WTC11 (cell line): Measurements from ENCODE around the gene DNM3. TPM values are rescaled to one million over a fixed set of nuclear protein-coding genes. Genes with fewer than 3 reads are reported as not detected.

Source experiments
- ATAC-seq: fragments of 200-7000 bp; cut with Tn5 transposase; 2 replicates; pipeline ENCODE4 v1.10.0; 2021; ENCODE audit warnings: mild to moderate bottlenecking, moderate library complexity
- CTCF ChIA-PET: fragments of 300-600 bp; sonication (Branson Sonifier 250); formaldehyde crosslinking; loops from one replicate; lab custom pipeline; 2021; ENCODE audit warnings: antibody characterized with exemption; lab: Charles Lee
- POLR2A ChIA-PET: fragments of 350-600 bp; sonication (Branson Sonifier 250); formaldehyde crosslinking; loops from one replicate; lab custom pipeline; 2021; ENCODE audit warnings: antibody characterized with exemption; lab: Charles Lee
- DNase-seq: peaks from one replicate; pipeline ENCODE4 v3.0.0; 2021; ENCODE audit warnings: low spot score
- H3K27ac Mint-ChIP-seq: 2 replicates; pipeline ENCODE4 v1.8.0; 2021; ENCODE audit warnings: mixed read lengths
- H3K27me3 Mint-ChIP-seq: 2 replicates; pipeline ENCODE4 v1.8.0; 2021; ENCODE audit warnings: low read depth, mild to moderate bottlenecking, moderate library complexity, mixed read lengths
- H3K36me3 Mint-ChIP-seq: 2 replicates; pipeline ENCODE4 v1.8.0; 2021; ENCODE audit warnings: mixed read lengths
- H3K4me1 Mint-ChIP-seq: 2 replicates; pipeline ENCODE4 v1.8.0; 2022; ENCODE audit warnings: mixed read lengths
- H3K4me3 Mint-ChIP-seq: 2 replicates; pipeline ENCODE4 v1.8.0; 2021; ENCODE audit warnings: mild to moderate bottlenecking, moderate library complexity, mixed read lengths
- H3K9me3 Mint-ChIP-seq: 2 replicates; pipeline ENCODE4 v1.8.0; 2021; ENCODE audit warnings: mixed read lengths
- AR ChIP-seq: fragments of 250-450 bp; sonication (Bioruptor Pico); IDR thresholded peaks from 2 replicates; pipeline ENCODE4 v1.9.0; 2021; ENCODE audit warnings: mild to moderate bottlenecking
- ATF2 ChIP-seq: sonication (generic); formaldehyde crosslinking; IDR thresholded peaks from 2 replicates; pipeline ENCODE4 v1.8.1; 2022; ENCODE audit warnings: low read depth, missing genetic modification reagents, borderline replicate concordance
- E2F5 ChIP-seq: sonication (generic); formaldehyde crosslinking; IDR thresholded peaks from 2 replicates; pipeline ENCODE4 v1.8.1; 2022; ENCODE audit warnings: mild to moderate bottlenecking, moderate library complexity, missing genetic modification reagents
- ELF4 ChIP-seq: sonication (generic); formaldehyde crosslinking; IDR thresholded peaks from 2 replicates; pipeline ENCODE4 v1.8.1; 2022; ENCODE audit warnings: low read depth, mild to moderate bottlenecking, moderate library complexity, missing genetic modification reagents
- GABPB1 ChIP-seq: sonication (generic); formaldehyde crosslinking; IDR thresholded peaks from 2 replicates; pipeline ENCODE4 v1.8.1; 2023; ENCODE audit warnings: mild to moderate bottlenecking, missing genetic modification reagents
- HMGXB4 ChIP-seq: sonication (generic); formaldehyde crosslinking; IDR thresholded peaks from 2 replicates; pipeline ENCODE4 v1.8.1; 2023; ENCODE audit warnings: mild to moderate bottlenecking, moderate library complexity, missing genetic modification reagents
- IRF1 ChIP-seq: sonication (generic); formaldehyde crosslinking; IDR thresholded peaks from 2 replicates; pipeline ENCODE4 v1.8.0; 2023; ENCODE audit warnings: missing genetic modification reagents
- MYBL2 ChIP-seq: sonication (generic); formaldehyde crosslinking; IDR thresholded peaks from 2 replicates; pipeline ENCODE4 v1.8.1; 2023; ENCODE audit warnings: mild to moderate bottlenecking, moderate library complexity, missing genetic modification reagents
- NR1H2 ChIP-seq: sonication (generic); formaldehyde crosslinking; IDR thresholded peaks from 2 replicates; pipeline ENCODE4 v1.9.0; 2021; ENCODE audit warnings: mild to moderate bottlenecking, moderate library complexity, missing genetic modification reagents
- PREB ChIP-seq: sonication (generic); formaldehyde crosslinking; IDR thresholded peaks from 2 replicates; pipeline ENCODE4 v1.8.1; 2022; ENCODE audit warnings: mild to moderate bottlenecking, missing genetic modification reagents, moderate library complexity, borderline replicate concordance
- SP1 ChIP-seq: sonication (generic); formaldehyde crosslinking; conservative IDR thresholded peaks from 2 replicates; pipeline ENCODE4 v1.8.1; 2022; ENCODE audit warnings: missing genetic modification reagents
- TEAD1 ChIP-seq: sonication (generic); formaldehyde crosslinking; IDR thresholded peaks from 2 replicates; pipeline ENCODE4 v1.8.0; 2022; ENCODE audit warnings: mild to moderate bottlenecking, missing genetic modification reagents
- USF1 ChIP-seq: sonication (generic); formaldehyde crosslinking; IDR thresholded peaks from 2 replicates; pipeline ENCODE4 v1.8.0; 2022; ENCODE audit warnings: mild to moderate bottlenecking, missing genetic modification reagents
- ZNF138 ChIP-seq: sonication (generic); formaldehyde crosslinking; conservative IDR thresholded peaks from 2 replicates; pipeline ENCODE4 v1.8.1; 2022; ENCODE audit warnings: mild to moderate bottlenecking, moderate library complexity, missing genetic modification reagents
- ZNF232 ChIP-seq: sonication (generic); formaldehyde crosslinking; IDR thresholded peaks from 2 replicates; pipeline ENCODE4 v1.8.0; 2022; ENCODE audit warnings: mild to moderate bottlenecking, missing genetic modification reagents
- total RNA-seq: library from RNA; stranded (reverse); gene quantifications from 3 replicates; pipeline ENCODE4 v1.2.3, GENCODE V29; 2021

The DNM3 gene
- total RNA-seq, 1 experiment from 2014 or later = 1.9 TPM

GRCh38 chr1:172107316-172107975 is 266.1 kb downstream of the DNM3 start (continued):
- TF ChIP-seq AR (no peak), ZNF232 (no peak)
- TF ChIP-seq, all 79 proteins: peak for 0

- no peak overlapping the region for H3K4me3 Mint-ChIP-seq
These were observed 267.0 kb downstream of the DNM3 start for GRCh38 chr1:172108161-172108893.

More at GRCh38 chr1:172108161-172108893, 267.0 kb downstream of the DNM3 start:
- Mint-ChIP-seq H3K9me3 (no peaks in the 10 kb centered on the region), H3K27me3 (no peaks in the 10 kb centered on the region), H3K27ac (no peak overlapping the region), H3K36me3 (no peaks in the 10 kb centered on the region), H3K4me1 (no peaks in the 10 kb centered on the region)
- CTCF ChIA-PET = interaction anchor here (0.7 to 1.5 kb wide), 4 partner anchors 17 to 308 kb away, joined by 3 to 4 read pairs (median 3); no protein-coding TSS in a partner anchor
- ATAC-seq = no peak
- TF ChIP-seq SP1 (CRISPR knock-in tag) (no peak), ZNF138 (CRISPR knock-in tag) (no peak), ATF2 (CRISPR knock-in tag) (no peak), E2F5 (CRISPR knock-in tag) (no peak), MYBL2 (CRISPR knock-in tag) (no peak), NR1H2 (CRISPR knock-in tag) (no peak), TEAD1 (CRISPR knock-in tag) (no peak), IRF1 (no peak), PREB (CRISPR knock-in tag) (no peak), USF1 (no peak), ELF4 (CRISPR knock-in tag) (no peak), HMGXB4 (CRISPR knock-in tag) (no peak), GABPB1 (CRISPR knock-in tag) (no peak)
- DNase-seq = no peak
- POLR2A ChIA-PET = no interaction called here
